GM10248 (cell line): ENCODE measurements around the gene LRRC25.
"Not testable (repeated sequence)": the region's sequence is repeated elsewhere in the genome, so short reads cannot be mapped to it uniquely, and the experiment has no call there.

Source experiments
- CTCF ChIA-PET: fragments of 300-600 bp; sonication (Branson Sonifier 250); formaldehyde crosslinking; extraction: SDS; loops from one replicate; lab custom pipeline; 2021; ENCODE audit warnings: antibody characterized with exemption; lab: Yijun Ruan, JAX
- POLR2A ChIA-PET: fragments of 350-650 bp; sonication (Branson Sonifier 250); formaldehyde crosslinking; extraction: SDS; loops from one replicate; lab custom pipeline; 2020; ENCODE audit warnings: antibody characterized with exemption; lab: Yijun Ruan, JAX
- DNase-seq: peaks from one replicate; pipeline ENCODE4 v3.0.0; 2012; ENCODE audit errors: extremely low spot score
- CTCF ChIP-seq: IDR thresholded peaks from 2 replicates; pipeline ENCODE4 v1.5.1; 2012; ENCODE audit warnings: mild to moderate bottlenecking, low read depth; ENCODE audit errors: extremely low read depth, missing control alignments, control extremely low read depth

LRRC25 gene

GRCh38 chr19:18385359-18385674, 12.1 kb downstream of the LRRC25 start:
- ChIA-PET POLR2A (interaction anchor here (0.8 to 1.1 kb wide), 4 partner anchors 11 to 104 kb away, joined by 3 to 5 read pairs (median 4); partner anchors contain the start of gene JUND), CTCF (interaction anchor here (0.6 to 23.3 kb wide), 14 partner anchors 10 to 106 kb away, joined by 3 to 380 read pairs (median 5); partner anchors contain the start of genes JUND, LRRC25 and SSBP4)
- DNase-seq, result no peak
- no peak for TF ChIP-seq CTCF

- no peak for DNase-seq
- ChIA-PET POLR2A (no interaction called here), CTCF (interaction anchor here (23.3 kb wide), 1 partner anchor 32 kb away, joined by 380 read pairs; the partner anchor contains the start of gene SSBP4)
- no peak for TF ChIP-seq CTCF
Measured at GRCh38 chr19:18384775-18385174, 12.6 kb downstream of the LRRC25 start.

GRCh38 chr19:18383622-18384021, 13.8 kb downstream of the LRRC25 start:
- not testable (repeated sequence) for DNase-seq
- CTCF ChIA-PET, result interaction anchor here (3.6 to 23.3 kb wide), 2 partner anchors 33 to 55 kb away, joined by 13 to 380 read pairs; partner anchors contain the start of gene SSBP4
- POLR2A ChIA-PET, result interaction anchor here (1.1 kb wide), 1 partner anchor 79 kb away, joined by 3 read pairs; no protein-coding TSS in a partner anchor

- no peak for TF ChIP-seq CTCF
- DNase-seq, result no peak
- ChIA-PET POLR2A (no interaction called here), CTCF (interaction anchor here (1.4 to 23.3 kb wide), 5 partner anchors 8 to 53 kb away, joined by 5 to 380 read pairs (median 13); partner anchors contain the start of gene SSBP4)
Measured at GRCh38 chr19:18380843-18381242, 16.6 kb downstream of the LRRC25 start.

GRCh38 chr19:18379803-18380747, 17.3 kb downstream of the LRRC25 start:
- no peak for TF ChIP-seq CTCF
- no peak for DNase-seq
- POLR2A ChIA-PET, result interaction anchor here (0.7 kb wide), 1 partner anchor 99 kb away, joined by 3 read pairs; the partner anchor contains the start of gene JUND
- CTCF ChIA-PET, result interaction anchor here (0.9 to 23.3 kb wide), 5 partner anchors 9 to 37 kb away, joined by 4 to 380 read pairs (median 6); partner anchors contain the start of gene SSBP4

- no peak for TF ChIP-seq CTCF
- DNase-seq, result no peak
- ChIA-PET CTCF (interaction anchor here (2.6 kb wide), 1 partner anchor 11 kb away, joined by 14 read pairs; no protein-coding TSS in a partner anchor), POLR2A (no interaction called here)
Measured at GRCh38 chr19:18377026-18377425, 20.4 kb downstream of the LRRC25 start.
